Esophagus squamous epithelium (tissue), 5 donors: ENCODE results near the gene SLC9B2. TPM values are rescaled to one million over a fixed set of nuclear protein-coding genes. Genes with fewer than 3 reads are reported as not detected.

Experiments used
- DNase-seq: peaks from one replicate; lab custom pipeline; 2025; lab: John Stamatoyannopoulos, UW
- H3K27ac ChIP-seq, 4 donors: fragments of 200-600 bp; sonication (generic); one replicate each; pipeline ENCODE4 v1.5.1; 2016 to 2019; ENCODE audit warnings: mild to moderate bottlenecking in 1 of 4
- H3K27me3 ChIP-seq, 4 donors: fragments of 200-600 bp; sonication (generic); 1 replicate in 3 of 4; 2 replicates in 1 of 4; pipeline versions ENCODE4 v1.5.1 to v1.6.0; 2017 to 2021; ENCODE audit warnings: antibody characterized with exemption in 1 of 4
- H3K36me3 ChIP-seq, 3 donors: fragments of 200-600 bp; sonication (generic); one replicate each; pipeline ENCODE4 v1.5.1; 2016 to 2019
- H3K4me1 ChIP-seq, 3 donors: fragments of 200-600 bp; sonication (generic); one replicate each; pipeline ENCODE4 v1.5.1; 2017 to 2019
- H3K4me3 ChIP-seq, 4 donors: fragments of 200-600 bp; sonication (generic); 1 replicate in 3 of 4; 2 replicates in 1 of 4; pipeline ENCODE4 v1.5.1; 2016 to 2019; ENCODE audit warnings: mild to moderate bottlenecking in 2 of 4, moderate library complexity in 1 of 4
- H3K9me3 ChIP-seq, 3 donors: fragments of 200-600 bp; sonication (generic); one replicate each; pipeline ENCODE4 v1.5.1; 2016 to 2019
- CTCF ChIP-seq, 6 experiments: fragments of 450-650 bp in 4 of 6; fragments of 200-600 bp in 2 of 6; sonication (generic) in 2 of 6; IDR thresholded peaks; one replicate each; pipeline ENCODE4 v1.5.1; 2016 to 2019; ENCODE audit warnings: antibody characterized with exemption in 6 of 6, mild to moderate bottlenecking in 4 of 6, moderate library complexity in 4 of 6
- POLR2A ChIP-seq, 4 donors: fragments of 450-650 bp; IDR thresholded peaks; one replicate each; pipeline ENCODE4 v1.6.1; 2017; ENCODE audit warnings: antibody characterized with exemption in 4 of 4, mild to moderate bottlenecking in 4 of 4, moderate library complexity in 3 of 4
- WGBS, 2 donors: methylation state at CpG; one replicate each; pipeline ENCODE4 v1.1.5; 2018; 5-methylcytosine and 5-hydroxymethylcytosine counted together
- intact Hi-C: fragments of 100-400 bp; cut with DNase I; formaldehyde crosslinking; loops from one replicate; pipeline ENCODE4 v1.15.0; 2022
- total RNA-seq, 4 donors: library from RNA; depleted of rRNA; stranded (reverse); fragments of >200 nt; gene quantifications; one replicate each; pipeline ENCODE4 v1.1.0, GENCODE V29; 2016
- donor health status: DM: yes; HTN: yes; CAD: no.

Gene SLC9B2, protein sequence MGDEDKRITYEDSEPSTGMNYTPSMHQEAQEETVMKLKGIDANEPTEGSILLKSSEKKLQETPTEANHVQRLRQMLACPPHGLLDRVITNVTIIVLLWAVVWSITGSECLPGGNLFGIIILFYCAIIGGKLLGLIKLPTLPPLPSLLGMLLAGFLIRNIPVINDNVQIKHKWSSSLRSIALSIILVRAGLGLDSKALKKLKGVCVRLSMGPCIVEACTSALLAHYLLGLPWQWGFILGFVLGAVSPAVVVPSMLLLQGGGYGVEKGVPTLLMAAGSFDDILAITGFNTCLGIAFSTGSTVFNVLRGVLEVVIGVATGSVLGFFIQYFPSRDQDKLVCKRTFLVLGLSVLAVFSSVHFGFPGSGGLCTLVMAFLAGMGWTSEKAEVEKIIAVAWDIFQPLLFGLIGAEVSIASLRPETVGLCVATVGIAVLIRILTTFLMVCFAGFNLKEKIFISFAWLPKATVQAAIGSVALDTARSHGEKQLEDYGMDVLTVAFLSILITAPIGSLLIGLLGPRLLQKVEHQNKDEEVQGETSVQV
- total RNA-seq, result 10 to 100 TPM in 2 of 4 donors, 1 to 10 TPM in 2; 5.0 to 12.6 (median 8.9) TPM

GRCh38 chr4:103076747-103077347 is at the start of gene SLC9B2:
Gene SLC9B2 (minus strand): TSS chr4:103076761. CDS start chr4:103067550, 9,211 bp downstream.
- peaks cover 0 to 28% (median 0%) of the 10 kb centered on the region in 3 donors for H3K36me3 ChIP-seq
- no peaks in the 10 kb centered on the region for H3K27me3 ChIP-seq
- no peak for DNase-seq
- TF ChIP-seq CTCF (IDR thresholded peaks at IDR 0.05), result no peak
- no peak for TF ChIP-seq POLR2A (IDR thresholded peaks at IDR 0.05)
- intact Hi-C loops, result no loop called here
- peaks cover 0 to 27% (median 10%) of the 10 kb centered on the region in 3 donors for H3K4me1 ChIP-seq
- no peaks in the 10 kb centered on the region for H3K9me3 ChIP-seq
- 16 to 22% methylated on average over 16 to 21 of the region's 21 CpGs for WGBS, 2 donors
- peak within 1 kb of the TSS; percentile 59 to 91 (median 80) for H3K4me3 ChIP-seq
- H3K27ac ChIP-seq, result peak within 1 kb of the TSS; percentile 81 to 93 (median 92)

- TF ChIP-seq CTCF (IDR thresholded peaks at IDR 0.05) (no peak), POLR2A (IDR thresholded peaks at IDR 0.05) (no peak)
- Histone ChIP-seq H3K36me3 (no peaks in the 10 kb centered on the region), H3K4me3 (no peak overlapping the region), H3K9me3 (no peaks in the 10 kb centered on the region), H3K4me1 (no peaks in the 10 kb centered on the region), H3K27me3 (no peaks in the 10 kb centered on the region), H3K27ac (no peak overlapping the region)
- 98 to 100% methylated on average over 3 of the region's 3 CpGs for WGBS, 2 donors
- no peak for DNase-seq
- intact Hi-C loops, result no loop called here
Observed at GRCh38 chr4:103126126-103126525, 49.6 kb upstream of the SLC9B2 start.

GRCh38 chr4:103123114-103123513 is 46.6 kb upstream of the SLC9B2 start:
- Histone ChIP-seq H3K27ac (no peak overlapping the region), H3K36me3 (no peaks in the 10 kb centered on the region), H3K27me3 (no peaks in the 10 kb centered on the region), H3K9me3 (no peaks in the 10 kb centered on the region), H3K4me1 (no peaks in the 10 kb centered on the region), H3K4me3 (no peak overlapping the region)
- intact Hi-C loops, result no loop called here
- no peak for TF ChIP-seq POLR2A (IDR thresholded peaks at IDR 0.05)
- TF ChIP-seq CTCF (IDR thresholded peaks at IDR 0.05), result no peak
- 72 to 96% methylated on average over 3 of the region's 3 CpGs for WGBS, 2 donors
- no peak for DNase-seq

DNA sequence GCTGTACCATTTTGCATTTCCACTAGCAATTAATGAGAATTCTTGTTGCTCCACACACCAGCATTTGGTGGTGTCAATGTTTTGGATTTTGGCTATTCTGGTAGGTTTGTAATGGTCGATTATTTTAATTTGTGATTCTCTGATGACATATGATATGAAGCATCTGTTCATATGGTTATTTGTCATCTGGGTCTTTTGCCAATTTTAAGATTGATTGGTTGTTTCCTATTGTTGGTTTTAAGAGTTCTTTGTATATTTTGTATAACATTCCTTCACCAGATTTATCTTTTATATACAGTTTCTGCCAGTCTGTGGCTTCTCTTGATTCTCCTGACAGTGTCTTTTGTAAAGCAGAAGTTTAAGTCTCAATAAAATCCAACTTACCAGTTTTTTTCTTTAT is 41.6 kb upstream of the SLC9B2 start:
- TF ChIP-seq CTCF (IDR thresholded peaks at IDR 0.05), result no peak
- no peak for TF ChIP-seq POLR2A (IDR thresholded peaks at IDR 0.05)
- H3K4me3 ChIP-seq, result no peak overlapping the region
- H3K36me3 ChIP-seq, result no peaks in the 10 kb centered on the region
- intact Hi-C loops, result no loop called here
- no peaks in the 10 kb centered on the region for H3K9me3 ChIP-seq
- no peak overlapping the region for H3K27ac ChIP-seq
- 64% methylated on average over 1 of the region's 1 CpG for WGBS, 2 donors
- no peaks in the 10 kb centered on the region for H3K27me3 ChIP-seq
- no peak for DNase-seq
- H3K4me1 ChIP-seq, result no peaks in the 10 kb centered on the region

DNA sequence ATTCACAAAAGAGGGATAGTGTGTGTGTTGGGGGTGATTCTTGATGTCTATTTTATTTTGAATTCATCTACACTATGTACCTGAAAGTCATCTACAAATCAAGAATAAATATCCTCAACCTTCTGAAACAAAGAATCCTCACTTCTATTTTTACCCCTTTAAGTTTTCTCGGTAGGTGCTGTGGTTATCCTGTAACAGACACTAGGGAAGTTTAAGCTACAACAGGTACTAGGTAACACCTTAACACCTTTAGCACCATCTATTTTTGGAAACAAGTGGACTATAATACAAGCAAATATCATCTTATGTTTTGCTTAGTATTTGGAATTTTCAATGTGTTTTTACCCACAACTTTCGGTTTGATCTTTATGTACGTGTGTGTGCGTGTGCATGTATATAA is 35.0 kb upstream of the SLC9B2 start:
- WGBS, 2 donors, result 76 to 92% methylated on average over 4 of the region's 4 CpGs
- no peaks in the 10 kb centered on the region for H3K4me1 ChIP-seq
- TF ChIP-seq CTCF (IDR thresholded peaks at IDR 0.05) (no peak), POLR2A (IDR thresholded peaks at IDR 0.05) (no peak)
- no peak overlapping the region for H3K27ac ChIP-seq
- intact Hi-C loops, result no loop called here
- no peaks in the 10 kb centered on the region for H3K36me3 ChIP-seq
- H3K4me3 ChIP-seq, result no peak overlapping the region
- DNase-seq, result no peak
- H3K27me3 ChIP-seq, result no peaks in the 10 kb centered on the region
- no peaks in the 10 kb centered on the region for H3K9me3 ChIP-seq
